Thyroid gland (tissue), 4 donors: Measurements from ENCODE around the gene ARHGAP30.

Experiments used
- CTCF ChIP-seq, 6 experiments: fragments of 200-600 bp in 3 of 6; fragments of 450-650 bp in 3 of 6; sonication (generic) in 3 of 6; IDR thresholded peaks; one replicate each; pipeline ENCODE4 v1.5.1; 2016 to 2019; ENCODE audit warnings: antibody characterized with exemption in 6 of 6, mild to moderate bottlenecking in 2 of 6, inconsistent platforms in 1 of 6, moderate library complexity in 1 of 6
- POLR2A ChIP-seq, 2 donors: fragments of 450-650 bp; IDR thresholded peaks; one replicate each; pipeline ENCODE4 v1.6.1; 2017; ENCODE audit warnings: antibody characterized with exemption in 2 of 2, mild to moderate bottlenecking in 2 of 2, moderate library complexity in 1 of 2

GRCh38 chr1:161071886-161072371 lies 2.2 kb upstream of the ARHGAP30 start:
- TF ChIP-seq POLR2A (IDR thresholded peaks at IDR 0.05) (no peak), CTCF (IDR thresholded peaks at IDR 0.05) (peak in 3 of 6 experiments; percentile 19 to 33 (median 24))
